ENCODE results near the gene LSAMP.

The LSAMP gene

DNA sequence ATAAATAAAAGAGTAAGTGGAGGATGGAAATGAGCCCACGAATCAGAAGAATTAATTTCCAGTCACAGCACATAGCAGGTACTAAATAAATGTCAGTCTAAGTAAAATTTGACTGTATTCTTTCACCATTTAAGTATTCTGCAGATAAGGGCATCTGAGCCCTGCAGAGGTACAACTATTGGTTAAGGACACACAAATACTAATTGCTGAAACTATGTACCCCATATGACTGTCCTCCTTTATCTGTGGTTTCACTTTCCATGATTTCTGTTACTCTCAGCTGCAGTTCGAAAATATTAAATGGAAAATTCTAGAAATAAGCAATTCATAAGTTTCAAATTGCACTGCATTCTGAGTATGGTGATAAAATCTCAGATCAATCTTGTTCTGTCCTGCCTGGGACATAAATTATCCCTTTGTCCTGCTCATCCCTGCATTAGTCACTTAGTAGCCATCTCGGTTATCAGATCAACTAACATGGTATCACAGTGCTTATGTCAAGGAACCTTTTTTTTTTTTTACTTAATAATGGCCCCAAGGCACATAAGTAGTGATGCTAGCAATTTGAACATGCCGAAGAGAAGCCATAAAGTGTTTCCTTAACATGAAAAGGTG, 95.1 kb downstream of the LSAMP start:
- Mint-ChIP-seq H3K27ac (no peak overlapping the region), H3K9me3 (peaks cover 7% of the 10 kb centered on the region), H3K4me3 (no peak overlapping the region), H3K4me1 (no peaks in the 10 kb centered on the region), H3K36me3 (no peaks in the 10 kb centered on the region)
- no peak for DNase-seq (ENCODE audit: low spot score in 2 of 2)
- ATAC-seq, result no peak

DNA sequence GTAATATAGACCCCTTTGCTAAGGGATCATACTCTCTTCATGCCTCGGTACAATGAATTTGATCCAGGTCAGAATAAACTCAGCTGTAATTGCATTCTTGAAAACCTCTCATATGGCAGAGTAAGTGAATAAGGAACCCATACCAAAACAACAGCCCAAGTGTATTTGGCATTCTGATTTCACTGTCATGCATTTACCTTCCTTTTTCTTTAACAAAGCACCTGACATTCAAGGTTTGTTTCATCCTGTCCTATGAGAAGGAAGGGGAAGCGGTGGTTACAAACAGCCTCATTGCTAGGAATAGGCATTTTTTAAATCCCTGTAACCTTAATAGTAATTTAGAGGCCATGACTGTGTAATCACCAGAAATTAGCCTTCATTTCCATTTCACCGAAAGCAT, 97.1 kb downstream of the LSAMP start:
- Mint-ChIP-seq H3K4me1 (no peaks in the 10 kb centered on the region), H3K9me3 (peaks cover 9% of the 10 kb centered on the region), H3K27ac (no peak overlapping the region), H3K4me3 (no peak overlapping the region), H3K36me3 (no peaks in the 10 kb centered on the region)
- ATAC-seq, result no peak
- DNase-seq (ENCODE audit: low spot score in 2 of 2), result no peak

DNA sequence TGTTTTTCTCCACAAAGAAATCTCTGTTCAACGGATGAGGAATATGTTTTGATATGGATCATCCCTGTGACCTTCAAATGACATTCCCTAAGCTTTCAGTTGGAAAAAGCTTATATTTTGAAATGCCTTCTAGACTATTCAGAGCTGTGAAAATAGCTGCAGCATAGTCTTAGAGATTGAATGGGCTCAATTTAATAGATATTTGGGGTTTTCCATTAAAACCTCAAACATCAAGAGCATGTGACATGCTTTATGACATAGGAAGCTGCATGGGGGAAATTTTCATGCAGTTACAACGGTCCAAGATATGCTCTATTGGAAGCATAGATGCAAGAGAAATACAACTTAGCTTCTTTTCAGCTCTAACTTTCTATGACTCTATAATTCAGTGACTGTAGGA, 102.8 kb downstream of the LSAMP start:
- H3K9me3 Mint-ChIP-seq, result peaks cover 18% of the 10 kb centered on the region
- no peak overlapping the region for H3K27ac Mint-ChIP-seq
- ATAC-seq, result no peak
- DNase-seq (ENCODE audit: low spot score in 2 of 2), result no peak
- no peaks in the 10 kb centered on the region for H3K4me1 Mint-ChIP-seq
- no peak overlapping the region for H3K4me3 Mint-ChIP-seq
- H3K36me3 Mint-ChIP-seq, result no peaks in the 10 kb centered on the region

DNA sequence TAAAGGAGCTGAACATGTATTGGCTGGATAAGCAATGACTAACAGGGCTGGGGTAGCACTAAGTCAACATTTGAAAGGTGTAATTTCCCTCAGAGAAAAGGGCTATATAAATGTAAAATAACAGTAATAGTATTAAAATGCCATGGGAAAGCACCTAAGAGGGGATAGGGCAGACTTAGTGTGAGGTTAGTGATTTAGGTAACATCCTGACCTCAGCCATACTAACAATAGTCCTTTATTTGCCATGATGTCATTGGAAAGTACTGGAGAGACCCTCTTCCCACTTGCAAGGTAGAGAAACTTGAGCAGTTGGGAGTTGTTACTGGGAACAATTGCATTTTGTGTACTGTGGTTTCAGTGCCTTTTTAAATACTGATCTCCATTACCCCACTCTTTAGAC, 103.4 kb downstream of the LSAMP start:
- ATAC-seq (no peak), DNase-seq (ENCODE audit: low spot score in 2 of 2) (no peak)
- Mint-ChIP-seq H3K27ac (no peak overlapping the region), H3K4me3 (no peak overlapping the region), H3K36me3 (no peaks in the 10 kb centered on the region), H3K9me3 (peaks cover 18% of the 10 kb centered on the region), H3K4me1 (no peaks in the 10 kb centered on the region)

DNA sequence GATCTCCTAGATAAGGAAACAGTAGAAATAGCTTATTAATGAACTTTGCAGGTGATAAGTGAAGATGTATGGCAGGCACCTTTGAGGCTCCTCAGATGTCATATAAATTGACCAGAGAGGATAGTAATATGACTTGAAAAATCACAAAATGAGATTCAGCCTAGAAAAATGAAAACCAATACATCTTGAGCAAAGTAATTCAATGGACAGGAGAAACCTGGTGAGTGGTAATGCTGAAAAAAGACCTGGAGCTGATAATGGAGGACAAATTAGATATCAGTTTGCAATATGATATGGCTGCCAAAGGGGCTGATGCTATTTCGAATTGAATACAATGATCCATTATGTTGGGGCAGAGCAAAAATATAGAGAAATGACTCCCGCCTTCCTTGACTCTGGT, 103.9 kb downstream of the LSAMP start:
- Mint-ChIP-seq H3K4me1 (no peaks in the 10 kb centered on the region), H3K27ac (no peak overlapping the region), H3K36me3 (no peaks in the 10 kb centered on the region), H3K9me3 (peaks cover 16% of the 10 kb centered on the region), H3K4me3 (no peak overlapping the region)
- DNase-seq (ENCODE audit: low spot score in 2 of 2) (no peak), ATAC-seq (no peak)

DNA sequence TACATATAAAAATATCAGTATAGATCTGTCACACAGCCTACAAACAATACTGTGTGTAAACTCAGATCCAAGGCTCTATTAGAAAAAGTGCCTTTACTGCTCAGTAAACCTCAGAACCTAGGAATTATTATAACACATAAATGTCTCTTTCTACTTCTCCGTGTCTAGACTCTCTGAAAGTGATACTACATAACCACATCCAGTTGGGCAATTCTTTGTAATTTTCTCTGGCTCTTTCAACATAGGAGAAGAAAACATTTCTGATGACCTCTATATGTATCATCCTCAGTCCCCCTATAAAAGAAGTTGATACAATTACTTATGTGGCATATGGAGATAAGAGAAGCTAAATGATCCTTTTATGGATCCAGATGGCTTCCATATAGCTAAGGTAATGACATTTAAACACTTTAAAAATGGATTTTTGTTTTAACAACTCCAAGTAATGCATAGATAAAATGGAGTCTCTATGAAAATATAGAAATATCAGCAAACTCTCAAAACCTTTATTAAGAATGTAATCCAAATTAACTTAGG, 104.5 kb downstream of the LSAMP start:
- peaks cover 16% of the 10 kb centered on the region for H3K9me3 Mint-ChIP-seq
- H3K36me3 Mint-ChIP-seq, result no peaks in the 10 kb centered on the region
- ATAC-seq (no peak), DNase-seq (ENCODE audit: low spot score in 2 of 2) (no peak)
- no peak overlapping the region for H3K27ac Mint-ChIP-seq
- no peak overlapping the region for H3K4me3 Mint-ChIP-seq
- H3K4me1 Mint-ChIP-seq, result no peaks in the 10 kb centered on the region

DNA sequence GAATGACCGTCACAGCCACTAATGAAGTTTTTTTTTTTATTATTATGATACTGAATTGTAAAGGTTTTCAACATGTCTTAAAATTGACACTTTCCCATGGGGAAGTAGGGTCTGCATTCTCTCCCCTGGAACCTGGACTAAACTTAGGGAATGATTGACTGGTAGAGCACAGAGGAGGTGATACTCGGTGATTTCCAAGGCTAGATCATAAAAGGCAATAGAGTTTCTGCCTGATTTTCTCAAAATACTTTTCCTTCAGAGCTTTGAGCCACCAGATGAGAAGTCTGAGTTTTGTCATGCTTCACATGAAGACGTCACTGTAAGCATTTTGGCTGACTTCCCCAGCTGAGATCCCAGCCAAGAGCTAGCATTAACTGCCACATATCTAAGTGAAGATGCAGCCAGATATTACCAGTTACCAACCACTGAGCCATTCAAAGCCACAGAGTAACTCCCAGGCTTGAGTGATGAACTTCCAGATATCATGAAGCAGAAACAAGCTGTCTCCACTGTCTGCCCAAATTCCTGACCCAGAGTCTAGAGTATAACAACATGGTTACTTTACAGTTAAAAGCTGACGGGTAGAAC, 105.8 kb downstream of the LSAMP start:
- Mint-ChIP-seq H3K27ac (no peak overlapping the region), H3K4me3 (no peak overlapping the region), H3K36me3 (no peaks in the 10 kb centered on the region), H3K4me1 (no peaks in the 10 kb centered on the region), H3K9me3 (peaks cover 16% of the 10 kb centered on the region)
- no peak for DNase-seq (ENCODE audit: low spot score in 2 of 2)
- no peak for ATAC-seq

DNA sequence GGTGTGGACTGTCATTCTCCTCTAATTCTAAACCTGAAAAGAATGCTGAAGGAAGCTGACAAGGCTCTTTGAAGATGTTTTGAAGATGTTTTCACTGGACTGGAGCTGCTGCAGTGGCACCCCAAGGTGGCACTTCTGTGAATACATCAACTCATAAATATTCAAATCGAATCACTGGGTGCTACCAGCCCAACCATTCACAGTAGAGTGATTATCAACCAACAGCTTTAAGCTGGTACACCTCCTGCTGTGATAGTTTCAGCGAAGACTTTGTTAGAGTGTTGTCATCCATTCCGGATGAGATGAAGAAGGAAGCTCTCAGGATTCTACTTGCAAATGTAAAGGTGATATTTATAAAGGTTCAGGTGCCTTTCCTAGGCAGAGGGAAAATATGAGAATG, 106.6 kb downstream of the LSAMP start:
- Mint-ChIP-seq H3K4me3 (no peak overlapping the region), H3K9me3 (peaks cover 15% of the 10 kb centered on the region), H3K36me3 (no peaks in the 10 kb centered on the region), H3K4me1 (no peaks in the 10 kb centered on the region), H3K27ac (no peak overlapping the region)
- no peak for ATAC-seq
- no peak for DNase-seq (ENCODE audit: low spot score in 2 of 2)

DNA sequence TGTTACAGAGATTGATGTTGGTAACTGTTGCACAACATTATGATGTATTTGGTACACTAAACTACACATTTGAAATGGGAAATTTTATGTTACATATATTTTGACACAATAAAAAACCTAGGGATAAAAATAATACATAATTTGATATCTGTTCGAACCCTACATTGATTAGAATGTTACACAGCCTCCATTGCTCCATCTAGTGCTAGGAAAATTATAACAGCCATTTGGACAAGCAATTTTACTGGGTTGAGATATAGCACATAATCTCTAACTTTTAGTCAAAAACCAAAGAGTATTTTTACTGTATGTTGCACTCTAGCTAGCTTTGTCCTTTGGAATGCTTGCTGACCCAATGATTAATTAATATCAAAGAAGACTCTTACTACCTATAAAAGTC, 108.1 kb downstream of the LSAMP start:
- no peak for ATAC-seq
- no peaks in the 10 kb centered on the region for H3K4me1 Mint-ChIP-seq
- no peak for DNase-seq (ENCODE audit: low spot score in 2 of 2)
- H3K4me3 Mint-ChIP-seq, result no peak overlapping the region
- no peaks in the 10 kb centered on the region for H3K36me3 Mint-ChIP-seq
- no peak overlapping the region for H3K27ac Mint-ChIP-seq
- H3K9me3 Mint-ChIP-seq, result peaks cover 13% of the 10 kb centered on the region

DNA sequence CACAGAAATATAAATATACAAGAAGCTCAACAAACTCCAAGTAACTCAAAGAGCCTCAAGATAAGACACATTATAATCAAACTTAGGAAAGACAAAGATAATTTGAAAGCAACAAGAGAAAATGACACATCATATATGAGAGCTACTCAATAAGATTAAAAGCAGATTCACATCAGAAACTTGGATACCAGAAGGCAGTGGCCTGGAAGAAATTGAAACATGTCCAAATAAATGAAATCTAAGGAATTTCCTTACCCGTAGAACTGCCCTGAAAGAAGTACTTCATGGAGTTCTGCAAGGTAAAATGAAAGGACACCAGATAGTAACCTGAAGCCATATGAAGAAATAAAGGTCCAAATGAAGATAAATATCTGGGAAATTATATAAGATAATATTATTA, 113.9 kb downstream of the LSAMP start:
- DNase-seq (ENCODE audit: low spot score in 2 of 2) (no peak), ATAC-seq (no peak)
- H3K4me3 Mint-ChIP-seq, result no peak overlapping the region
- peaks cover 11% of the 10 kb centered on the region for H3K9me3 Mint-ChIP-seq
- no peak overlapping the region for H3K27ac Mint-ChIP-seq
- no peaks in the 10 kb centered on the region for H3K36me3 Mint-ChIP-seq
- H3K4me1 Mint-ChIP-seq, result no peaks in the 10 kb centered on the region

DNA sequence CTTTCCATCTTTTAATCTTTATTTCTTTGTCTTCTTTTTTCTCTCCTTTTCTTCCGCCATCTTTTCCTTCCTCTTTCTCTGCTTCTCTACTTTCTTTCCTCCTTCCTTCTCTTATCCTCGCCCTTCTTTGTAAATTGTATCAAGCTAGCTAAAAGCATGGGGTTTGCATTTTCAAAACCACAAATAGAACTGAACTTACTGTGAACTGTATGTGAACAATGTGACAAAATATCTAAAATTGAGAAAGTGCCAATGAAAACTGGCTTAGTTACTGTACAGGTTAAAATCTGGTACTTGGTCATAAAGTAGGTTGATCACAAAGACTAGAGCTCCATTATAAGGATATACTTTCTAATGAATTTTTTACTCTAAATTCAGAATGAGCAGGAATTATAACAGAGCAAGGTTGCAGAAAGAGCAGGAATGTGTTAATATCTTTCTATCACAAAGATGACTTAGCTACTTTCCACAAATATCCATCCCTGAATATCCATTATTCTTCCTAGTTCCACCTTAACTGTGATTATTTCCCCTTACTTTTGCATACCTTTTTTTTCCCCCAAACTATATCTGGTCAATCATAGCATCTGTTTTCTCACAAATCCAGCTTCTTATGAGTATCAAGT, 122.4 kb downstream of the LSAMP start:
- Mint-ChIP-seq H3K27ac (no peak overlapping the region), H3K4me1 (no peaks in the 10 kb centered on the region), H3K9me3 (peaks cover 10% of the 10 kb centered on the region), H3K36me3 (no peaks in the 10 kb centered on the region), H3K4me3 (no peak overlapping the region)
- DNase-seq (ENCODE audit: low spot score in 2 of 2), result no peak
- no peak for ATAC-seq

DNA sequence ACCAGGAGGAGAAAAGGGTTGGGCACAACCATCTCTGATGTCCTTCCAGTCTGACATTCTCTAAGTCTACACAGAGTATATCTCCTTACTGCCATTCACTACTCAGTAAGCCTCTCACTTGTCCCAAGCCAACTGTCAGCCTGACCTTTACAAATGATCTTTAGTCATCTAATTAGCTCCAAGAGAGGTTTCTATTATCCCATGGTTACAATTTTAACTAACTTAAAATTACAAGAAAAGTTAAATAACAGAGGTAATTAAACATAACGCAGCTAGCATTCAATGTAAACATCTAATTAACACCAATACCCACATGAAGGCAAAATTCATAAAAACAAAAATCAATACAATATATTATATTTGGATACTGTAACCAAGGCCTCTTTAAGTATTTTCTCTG, 126.9 kb downstream of the LSAMP start:
- H3K4me1 Mint-ChIP-seq, result no peaks in the 10 kb centered on the region
- ATAC-seq (no peak), DNase-seq (ENCODE audit: low spot score in 2 of 2) (no peak)
- peaks cover 13% of the 10 kb centered on the region for H3K9me3 Mint-ChIP-seq
- H3K4me3 Mint-ChIP-seq, result no peak overlapping the region
- H3K36me3 Mint-ChIP-seq, result no peaks in the 10 kb centered on the region
- H3K27ac Mint-ChIP-seq, result no peak overlapping the region

DNA sequence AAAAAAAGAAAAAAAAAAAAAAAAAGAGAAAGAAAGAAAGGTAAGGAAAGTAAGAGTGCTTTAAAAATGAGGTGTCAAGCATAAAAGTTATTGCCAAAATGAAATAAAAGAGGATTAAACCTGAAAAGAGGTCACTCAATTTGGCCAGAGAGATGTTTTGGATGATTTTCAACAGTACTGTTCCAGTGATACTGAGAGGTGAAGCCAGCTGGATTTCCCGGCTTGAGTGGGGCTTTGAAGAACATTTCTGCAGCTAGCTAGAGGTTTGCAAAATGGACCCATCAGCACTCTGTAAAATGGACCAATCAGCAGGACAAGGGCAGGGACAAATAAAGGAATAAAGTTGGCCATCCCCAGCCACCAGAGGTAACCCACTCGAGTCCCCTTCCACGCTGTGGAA, 128.5 kb downstream of the LSAMP start:
- no peak for ATAC-seq
- H3K27ac Mint-ChIP-seq, result no peak overlapping the region
- no peaks in the 10 kb centered on the region for H3K4me1 Mint-ChIP-seq
- peaks cover 14% of the 10 kb centered on the region for H3K9me3 Mint-ChIP-seq
- H3K36me3 Mint-ChIP-seq, result no peaks in the 10 kb centered on the region
- no peak for DNase-seq (ENCODE audit: low spot score in 2 of 2)
- H3K4me3 Mint-ChIP-seq, result no peak overlapping the region

DNA sequence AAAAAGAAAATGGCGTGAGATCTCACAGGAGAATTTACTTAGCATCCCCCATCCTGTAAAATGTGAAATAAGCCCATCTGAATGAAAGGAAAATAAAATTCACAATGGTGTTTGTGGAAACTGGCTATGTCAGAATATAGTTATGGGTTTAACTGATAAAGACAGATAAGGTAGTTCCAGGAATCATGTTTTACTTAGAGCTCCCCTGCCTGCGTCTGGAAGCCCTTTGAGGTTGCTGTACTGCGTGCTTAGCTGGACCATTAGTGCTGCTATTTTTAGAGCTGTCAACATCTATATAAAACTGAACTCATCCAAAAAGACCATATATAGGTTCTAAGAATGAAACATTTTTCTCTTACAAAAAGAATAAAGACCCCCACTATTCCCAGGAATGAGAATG, 130.8 kb downstream of the LSAMP start:
- H3K27ac Mint-ChIP-seq, result no peak overlapping the region
- no peak for DNase-seq (ENCODE audit: low spot score in 2 of 2)
- no peaks in the 10 kb centered on the region for H3K36me3 Mint-ChIP-seq
- no peak overlapping the region for H3K4me3 Mint-ChIP-seq
- H3K9me3 Mint-ChIP-seq, result peaks cover 10% of the 10 kb centered on the region
- no peak for ATAC-seq
- H3K4me1 Mint-ChIP-seq, result no peaks in the 10 kb centered on the region

DNA sequence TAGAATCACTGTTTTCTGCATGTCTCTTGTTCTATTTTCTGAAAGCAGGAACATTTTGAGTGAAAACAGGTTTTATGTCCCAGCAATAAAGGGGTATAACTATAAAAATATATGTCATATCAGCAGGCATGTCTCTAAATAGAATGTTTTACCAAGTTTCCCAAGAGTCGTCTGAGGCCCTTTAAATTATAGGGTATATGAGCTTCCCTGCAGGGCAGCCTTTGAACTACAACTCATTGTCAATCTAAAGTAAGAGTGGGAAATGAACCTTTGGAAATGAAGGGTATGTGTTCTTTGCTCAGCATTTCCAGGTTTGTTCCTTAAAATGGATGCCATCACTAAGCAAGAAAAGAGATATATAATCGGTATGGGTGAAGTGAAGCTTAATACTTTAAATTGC, 138.6 kb downstream of the LSAMP start:
- no peaks in the 10 kb centered on the region for H3K36me3 Mint-ChIP-seq
- ATAC-seq (no peak), DNase-seq (ENCODE audit: low spot score in 2 of 2) (no peak)
- H3K4me3 Mint-ChIP-seq, result no peak overlapping the region
- H3K4me1 Mint-ChIP-seq, result no peaks in the 10 kb centered on the region
- H3K27ac Mint-ChIP-seq, result no peak overlapping the region
- H3K9me3 Mint-ChIP-seq, result peaks cover 5% of the 10 kb centered on the region

DNA sequence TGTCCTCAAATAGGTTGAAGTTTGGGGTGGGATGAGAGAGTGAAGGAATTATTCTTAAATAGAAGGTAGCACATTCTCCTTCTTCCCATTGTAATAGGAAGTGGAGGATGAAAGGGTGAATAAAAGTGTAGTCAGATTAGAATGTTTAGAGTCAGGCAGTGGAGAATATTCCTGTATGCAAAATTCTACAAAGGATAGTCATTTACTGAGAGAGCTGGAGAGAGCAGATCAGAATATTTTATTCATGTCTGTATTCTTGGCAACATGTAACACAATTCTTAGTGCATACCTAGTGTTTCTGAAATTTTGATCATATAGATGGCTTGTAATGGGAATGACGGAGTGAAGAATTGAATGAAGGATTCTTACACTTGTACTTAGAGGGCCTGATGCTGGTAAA, 139.1 kb downstream of the LSAMP start:
- DNase-seq (ENCODE audit: low spot score in 2 of 2), result no peak
- no peak overlapping the region for H3K27ac Mint-ChIP-seq

More for the DNA sequence above, 139.1 kb downstream of the LSAMP start:
- ATAC-seq, result no peak
- H3K9me3 Mint-ChIP-seq, result peaks cover 5% of the 10 kb centered on the region
- H3K4me1 Mint-ChIP-seq, result no peaks in the 10 kb centered on the region
- H3K36me3 Mint-ChIP-seq, result no peaks in the 10 kb centered on the region
- no peak overlapping the region for H3K4me3 Mint-ChIP-seq
